HG02571 (cell line): ENCODE data around the gene ZMYM2.
"Not testable (repeated sequence)": the region's sequence is repeated elsewhere in the genome, so short reads cannot be mapped to it uniquely, and the experiment has no call there.

ENCODE experiments used
- ATAC-seq: cut with Tn5 transposase; IDR thresholded peaks from one replicate; pipeline ENCODE4 v1.9.1; 2021; ENCODE audit warnings: mild to moderate bottlenecking, moderate library complexity; ENCODE audit not compliant: unreplicated experiment

ZMYM2 gene

DNA sequence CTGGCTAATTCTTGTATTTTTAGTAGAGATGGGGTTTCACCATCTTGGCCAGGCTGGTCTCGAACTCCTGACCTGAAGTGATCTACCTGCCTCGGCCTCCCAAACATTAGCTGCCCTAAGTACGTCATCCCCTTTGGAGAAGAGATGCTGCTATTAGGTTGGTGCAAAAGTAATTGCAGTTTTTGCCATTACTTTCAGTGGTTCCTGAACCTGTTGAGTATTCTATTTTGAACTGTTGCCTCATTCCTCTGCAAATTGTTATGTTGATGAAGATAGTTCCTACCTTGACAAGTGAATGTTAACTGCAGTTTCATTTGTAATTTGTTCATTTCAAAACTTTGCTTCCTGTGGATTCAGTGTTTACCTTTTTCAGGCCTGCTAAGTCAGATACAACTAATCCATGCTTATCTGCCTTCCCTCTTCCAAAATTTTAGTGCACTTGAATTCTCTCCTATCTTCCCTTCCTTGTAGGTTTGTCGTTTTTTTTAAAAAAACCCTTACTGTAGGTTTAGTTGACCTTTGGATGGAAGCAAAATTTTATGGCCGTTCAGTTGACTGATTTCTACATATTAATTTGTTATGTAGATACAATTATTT, 24.0 kb downstream of the ZMYM2 start:
- ATAC-seq = no peak

DNA sequence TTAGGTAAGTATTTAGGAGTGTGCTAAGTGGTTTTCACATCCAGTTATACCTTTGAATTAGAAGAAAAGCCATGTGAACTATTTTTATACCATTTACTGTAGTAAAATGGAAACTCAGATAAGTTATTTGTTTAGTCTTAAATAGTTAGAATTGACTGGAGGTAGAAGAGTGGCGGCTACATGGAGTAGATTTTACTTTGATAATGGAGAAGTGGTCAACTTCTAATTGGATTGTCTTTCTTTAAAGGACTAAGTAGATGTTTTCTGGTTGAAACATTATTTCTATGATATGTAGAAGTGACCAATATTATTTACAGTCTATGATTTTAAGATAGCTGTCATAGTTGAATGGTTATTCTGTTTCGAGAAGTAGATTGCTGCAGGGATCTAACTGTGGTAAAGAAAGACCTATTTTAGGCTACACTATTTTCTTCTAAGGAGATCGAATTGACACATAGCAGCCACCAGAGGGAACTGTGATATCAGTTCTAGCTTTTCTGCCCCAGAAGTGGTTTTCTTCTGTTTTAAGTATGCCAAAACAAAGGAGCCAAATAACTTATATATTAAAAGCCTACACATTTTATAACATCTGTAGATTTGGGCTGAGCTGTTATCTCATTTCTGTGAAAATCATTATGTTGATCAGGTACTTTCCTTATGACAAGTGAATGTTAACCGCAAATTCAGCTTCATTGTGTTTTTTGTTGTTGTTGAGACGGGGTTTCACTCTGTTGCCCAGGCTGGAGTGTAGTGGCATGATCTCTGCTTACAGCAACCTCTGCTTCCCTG, 26.1 kb downstream of the ZMYM2 start:
- ATAC-seq = peak; percentile 63

DNA sequence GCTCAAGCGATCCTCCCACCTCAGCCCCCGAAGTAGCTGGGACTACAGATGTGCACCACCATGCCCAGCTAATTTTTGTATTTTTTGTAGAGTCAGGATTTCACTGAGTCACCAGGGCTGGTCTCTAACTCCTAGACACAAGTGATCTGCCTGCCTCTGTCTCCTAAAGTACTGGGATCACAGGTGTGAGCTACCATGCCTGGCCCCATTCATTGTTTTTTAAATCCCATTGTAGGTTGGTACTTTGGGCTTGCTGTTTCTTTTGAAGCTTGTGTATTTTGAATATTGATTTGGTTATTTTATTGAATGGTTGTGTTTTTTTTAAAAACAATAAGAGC, 26.7 kb downstream of the ZMYM2 start:
- no peak for ATAC-seq

DNA sequence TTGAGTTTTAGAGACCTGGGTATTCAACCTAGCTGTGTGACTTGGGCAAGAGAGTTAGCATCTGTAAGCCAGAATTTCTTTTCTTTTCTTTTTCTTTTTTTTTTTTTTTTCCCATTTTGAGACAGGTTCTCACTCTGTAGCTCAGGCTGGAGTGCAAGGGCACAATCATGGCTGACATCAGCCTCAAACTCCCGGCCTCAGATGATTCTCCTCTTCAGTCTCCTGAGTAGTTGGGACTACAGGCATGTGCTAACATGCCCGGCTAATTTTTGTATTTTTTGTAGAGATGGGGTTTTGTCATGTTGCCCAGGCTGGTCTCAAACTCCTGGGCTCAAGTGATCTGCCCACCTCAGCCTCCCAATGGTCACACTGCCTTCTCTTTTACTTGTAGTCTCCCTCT, 33.0 kb downstream of the ZMYM2 start:
- no peak for ATAC-seq

DNA sequence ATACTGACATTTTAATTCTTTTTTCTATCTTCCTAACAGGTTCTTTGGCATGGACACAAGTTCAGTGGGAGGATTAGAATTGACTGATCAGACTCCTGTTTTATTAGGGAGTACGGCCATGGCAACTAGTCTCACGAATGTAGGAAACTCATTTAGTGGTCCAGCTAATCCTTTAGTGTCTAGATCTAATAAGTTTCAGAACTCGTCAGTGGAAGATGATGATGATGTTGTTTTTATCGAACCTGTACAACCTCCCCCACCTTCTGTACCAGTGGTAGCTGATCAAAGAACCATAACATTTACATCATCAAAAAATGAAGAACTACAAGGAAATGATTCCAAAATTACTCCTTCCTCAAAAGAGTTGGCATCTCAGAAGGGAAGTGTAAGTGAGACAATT, 34.5 kb downstream of the ZMYM2 start:
- no peak for ATAC-seq

DNA sequence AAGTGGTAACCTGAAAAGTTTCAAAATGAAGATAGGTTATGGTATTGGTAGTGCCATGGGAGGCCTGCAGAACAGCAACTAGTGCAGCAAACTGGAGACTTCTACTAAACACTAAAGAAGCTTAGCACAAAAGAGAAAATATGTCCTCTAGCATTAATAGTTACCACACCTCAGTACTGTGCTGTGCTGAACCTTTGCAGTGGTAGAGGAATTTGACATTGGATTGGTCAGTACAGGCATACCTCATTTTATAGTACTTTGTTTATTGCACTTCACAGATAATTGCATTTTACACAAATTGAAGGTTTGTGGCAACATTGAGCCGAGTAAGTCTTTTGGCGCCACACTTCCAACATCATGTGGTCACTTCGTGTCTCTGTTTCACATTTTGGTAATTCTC, 40.4 kb downstream of the ZMYM2 start:
- ATAC-seq = no peak

DNA sequence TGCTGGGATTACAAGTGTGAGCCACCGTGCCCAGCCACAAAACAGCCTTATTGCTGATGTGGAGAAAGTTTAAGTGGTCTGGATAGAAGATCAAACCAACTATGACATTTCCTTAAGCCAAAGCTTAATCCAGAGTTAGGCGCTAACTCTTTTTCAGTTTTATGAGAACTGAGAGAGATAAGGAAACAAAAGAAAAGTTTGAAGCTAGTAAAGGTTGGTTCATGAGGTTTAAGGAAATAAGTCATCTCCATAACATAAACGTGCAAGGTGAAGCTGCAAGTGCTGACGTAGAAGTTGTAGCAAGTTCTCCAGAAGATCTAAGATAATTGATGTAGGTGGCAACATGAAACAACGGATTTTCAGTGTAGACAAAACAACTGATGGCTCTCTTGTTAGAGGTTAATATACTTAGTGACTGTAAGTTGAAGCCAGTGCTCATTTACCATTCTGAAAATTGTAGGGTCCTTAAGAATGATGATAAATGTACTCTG, 41.6 kb downstream of the ZMYM2 start:
- ATAC-seq = no peak

DNA sequence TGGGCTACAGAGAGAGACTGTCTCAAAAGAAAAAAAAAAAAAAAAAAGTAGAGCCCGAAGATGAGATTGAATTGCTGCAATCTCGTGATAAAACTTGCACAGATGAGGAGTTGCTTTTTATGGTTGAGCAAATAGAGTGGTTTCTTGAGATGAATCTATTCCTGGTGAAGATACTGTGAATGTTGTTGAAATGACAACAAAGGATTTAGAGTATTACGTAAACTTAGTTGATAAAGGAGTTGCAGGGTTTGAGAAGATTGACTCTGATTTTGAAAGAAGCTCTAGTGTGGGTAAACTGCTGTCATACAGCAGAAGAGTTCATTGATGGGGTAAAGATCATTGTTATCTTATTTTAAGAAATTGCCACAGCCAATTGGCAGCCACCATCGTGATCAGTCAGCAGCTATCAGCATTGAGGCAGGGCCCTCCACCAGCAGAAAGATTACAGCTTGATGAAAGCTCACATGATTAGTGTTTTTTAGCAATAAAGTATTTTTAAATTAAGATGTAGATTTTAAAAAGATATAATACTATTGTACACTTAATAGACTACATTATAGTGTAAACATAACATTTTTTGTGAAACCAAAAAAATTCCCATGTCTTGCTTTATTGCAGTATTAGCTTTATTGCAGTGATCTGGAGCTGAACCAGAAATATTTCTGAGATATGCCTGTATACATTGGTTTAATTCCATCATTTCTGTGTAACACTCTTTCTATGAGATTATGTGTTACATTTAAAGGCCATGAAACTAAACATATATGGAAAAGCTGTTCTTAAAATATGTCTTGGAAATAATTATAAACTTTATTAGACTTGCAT, 43.1 kb downstream of the ZMYM2 start:
- no peak for ATAC-seq

DNA sequence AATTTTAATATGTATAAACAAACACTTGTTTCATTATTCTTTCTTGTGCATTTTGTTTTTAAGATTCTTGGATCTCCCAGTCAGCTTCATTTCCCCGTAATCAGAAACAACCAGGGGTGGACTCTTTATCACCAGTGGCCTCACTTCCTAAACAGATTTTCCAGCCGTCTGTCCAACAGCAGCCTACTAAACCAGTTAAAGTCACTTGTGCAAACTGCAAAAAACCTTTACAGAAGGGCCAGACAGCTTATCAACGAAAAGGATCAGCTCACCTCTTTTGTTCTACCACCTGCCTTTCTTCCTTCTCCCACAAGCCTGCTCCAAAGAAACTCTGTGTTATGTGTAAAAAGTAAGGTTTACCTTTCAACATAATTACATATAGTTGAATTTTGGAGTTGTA, 44.3 kb downstream of the ZMYM2 start:
- no peak for ATAC-seq

DNA sequence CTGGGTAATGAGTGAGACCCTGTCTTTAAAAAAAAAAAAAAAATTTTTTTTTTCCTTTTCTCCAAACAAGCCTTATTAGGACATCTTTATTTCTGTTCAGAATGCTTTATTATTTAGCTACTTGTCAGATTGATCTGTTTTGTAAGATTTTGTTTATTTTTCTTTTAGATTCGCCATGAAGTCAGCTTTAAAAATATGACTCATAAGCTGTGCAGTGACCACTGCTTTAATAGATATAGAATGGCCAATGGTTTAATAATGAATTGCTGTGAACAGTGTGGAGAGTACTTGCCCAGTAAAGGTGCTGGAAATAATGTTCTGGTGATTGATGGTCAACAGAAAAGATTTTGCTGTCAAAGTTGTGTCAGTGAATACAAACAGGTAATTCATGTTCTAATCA, 47.7 kb downstream of the ZMYM2 start:
- no peak for ATAC-seq

DNA sequence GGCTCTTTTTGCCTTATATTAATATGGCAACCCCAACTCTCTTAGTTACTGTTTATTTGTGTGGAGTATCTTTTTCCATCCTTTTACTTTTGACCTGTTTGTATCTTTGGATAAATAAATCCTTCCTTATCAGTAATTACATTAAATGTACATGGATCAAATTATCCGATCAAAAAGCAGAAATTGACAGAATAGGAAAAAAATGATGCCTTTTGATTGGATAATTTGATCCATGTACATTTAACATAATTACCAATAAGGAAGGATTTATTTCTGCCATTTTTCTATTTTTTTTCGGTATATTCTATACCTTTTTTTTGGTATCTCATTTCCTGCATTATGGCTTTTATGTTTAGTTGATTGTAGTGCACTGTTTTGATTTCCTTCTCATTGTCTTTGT, 57.2 kb downstream of the ZMYM2 start:
- no peak for ATAC-seq

DNA sequence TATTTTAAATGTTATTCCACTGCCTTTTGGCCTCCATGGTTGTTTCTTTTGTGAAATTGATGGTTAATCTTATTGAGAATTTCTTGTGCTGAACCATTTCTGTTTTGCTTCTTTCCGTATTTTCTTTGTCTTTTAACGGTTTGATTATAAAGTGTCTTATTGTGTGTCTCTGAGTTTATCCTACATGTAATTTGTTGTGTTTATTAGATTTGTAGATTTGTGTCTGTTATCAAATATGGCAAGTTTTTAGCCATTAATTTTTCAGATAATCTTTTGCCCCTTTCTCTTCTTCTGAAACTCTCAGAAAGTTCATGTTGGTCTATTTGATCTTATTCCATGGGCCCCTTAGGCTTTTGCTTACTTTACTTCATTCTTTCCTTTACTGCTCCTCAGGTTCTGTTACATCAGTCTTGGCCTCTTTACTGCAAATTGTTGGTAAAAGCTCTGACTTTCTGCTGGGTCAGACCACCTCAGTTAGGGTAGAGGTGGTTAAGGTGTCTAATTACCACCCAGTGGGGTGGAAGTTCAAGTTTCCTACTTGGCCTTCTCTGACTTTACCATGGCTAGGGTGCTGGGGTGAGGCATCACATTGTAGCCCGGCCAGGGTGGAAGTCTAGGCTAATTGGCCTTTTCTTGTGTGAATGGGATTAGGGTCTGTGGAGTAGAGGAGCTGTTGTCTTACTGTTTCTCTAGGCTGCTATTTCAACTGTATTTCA, 58.3 kb downstream of the ZMYM2 start:
- ATAC-seq = no peak

DNA sequence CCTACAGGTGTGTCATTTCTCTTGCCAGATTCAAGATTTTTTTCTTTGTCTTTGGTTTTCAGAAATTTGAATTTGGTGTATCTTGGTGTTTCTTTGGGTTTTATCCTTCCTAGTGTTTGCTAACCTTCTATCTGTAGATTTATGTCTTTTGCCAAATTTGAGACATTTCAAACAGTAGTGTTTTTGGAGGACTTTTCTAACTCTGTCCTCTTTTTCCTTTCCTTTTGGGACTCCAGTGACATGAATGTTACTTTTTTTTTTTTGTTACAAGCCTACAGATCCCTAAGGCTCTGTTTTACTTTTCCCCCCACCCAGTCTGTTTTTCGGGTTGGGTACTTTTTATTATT, 58.8 kb downstream of the ZMYM2 start:
- no peak for ATAC-seq

DNA sequence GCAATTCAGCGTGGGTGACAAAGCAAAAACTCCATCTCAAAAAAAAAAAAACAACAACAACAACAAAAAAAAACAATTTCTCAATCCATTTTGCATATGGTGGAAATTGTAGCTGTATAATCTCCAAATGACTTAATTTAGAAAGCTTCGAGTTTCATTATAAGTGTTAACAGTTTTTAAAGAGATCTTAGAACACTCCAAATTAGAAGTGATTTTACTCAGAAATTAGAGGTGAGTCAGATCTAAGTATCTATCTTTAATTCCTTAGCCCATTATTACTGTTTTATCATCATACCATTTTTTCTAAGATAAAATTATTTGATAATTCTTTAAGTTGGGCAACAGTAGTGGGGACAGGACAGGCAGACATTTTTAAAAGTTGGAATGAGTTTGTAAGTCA, 60.5 kb downstream of the ZMYM2 start:
- ATAC-seq = no peak

DNA sequence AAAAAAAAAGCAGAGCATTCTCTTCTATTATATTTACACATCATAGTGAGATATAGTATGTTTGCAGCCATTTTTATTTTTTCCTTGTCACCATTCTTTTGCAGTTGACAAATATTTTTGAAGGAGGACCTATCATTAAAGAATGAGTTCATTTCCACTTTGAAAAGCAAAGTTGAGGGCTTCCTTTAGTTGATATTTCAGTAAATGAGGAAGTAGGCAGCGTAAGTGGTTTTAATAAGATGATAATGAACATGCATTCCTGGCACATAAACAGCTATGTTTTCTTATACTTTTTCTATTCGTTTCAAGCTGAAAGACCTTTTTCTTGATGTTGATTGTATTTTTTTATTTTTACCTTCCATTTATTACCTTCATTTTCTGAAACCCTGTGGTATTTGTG, 66.2 kb downstream of the ZMYM2 start:
- ATAC-seq = no peak

DNA sequence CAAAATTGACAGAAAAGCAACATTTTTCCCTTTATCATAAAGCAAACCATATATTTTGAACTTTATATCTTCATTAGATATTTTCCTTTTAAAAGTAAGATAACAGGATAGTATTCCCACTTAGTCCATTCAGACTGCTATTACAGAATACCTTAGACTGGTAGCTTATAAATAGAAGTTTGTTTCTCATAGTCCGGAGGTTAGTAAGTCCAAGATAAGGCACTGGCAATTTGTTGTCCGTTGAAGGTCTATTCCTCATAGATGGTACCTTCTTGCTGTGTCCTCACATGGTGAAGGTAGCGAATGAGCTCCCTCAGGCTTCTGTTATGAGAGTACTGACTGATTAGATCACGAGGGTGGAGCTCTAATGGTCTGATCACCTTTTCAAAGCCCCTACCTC, 70.4 kb downstream of the ZMYM2 start:
- ATAC-seq = no peak

DNA sequence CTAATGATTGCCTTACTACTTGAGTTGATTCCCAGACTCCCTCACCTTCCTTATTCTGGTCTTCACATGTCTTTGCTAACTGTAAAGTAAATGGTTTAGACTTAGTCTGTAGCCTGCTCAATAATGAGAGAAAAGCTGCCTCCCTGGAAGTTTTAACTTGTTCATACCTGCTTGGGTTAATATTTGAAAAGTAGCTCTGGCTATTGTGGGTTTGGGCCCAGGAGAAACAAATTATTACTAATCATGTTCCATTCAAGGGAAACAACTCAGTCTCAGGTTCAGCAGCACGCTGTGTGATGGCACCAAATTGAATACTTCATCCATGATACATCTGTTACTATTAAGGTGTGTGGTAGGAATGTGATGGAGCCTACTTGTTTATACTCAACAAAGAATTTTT, 75.0 kb downstream of the ZMYM2 start:
- ATAC-seq = no peak

DNA sequence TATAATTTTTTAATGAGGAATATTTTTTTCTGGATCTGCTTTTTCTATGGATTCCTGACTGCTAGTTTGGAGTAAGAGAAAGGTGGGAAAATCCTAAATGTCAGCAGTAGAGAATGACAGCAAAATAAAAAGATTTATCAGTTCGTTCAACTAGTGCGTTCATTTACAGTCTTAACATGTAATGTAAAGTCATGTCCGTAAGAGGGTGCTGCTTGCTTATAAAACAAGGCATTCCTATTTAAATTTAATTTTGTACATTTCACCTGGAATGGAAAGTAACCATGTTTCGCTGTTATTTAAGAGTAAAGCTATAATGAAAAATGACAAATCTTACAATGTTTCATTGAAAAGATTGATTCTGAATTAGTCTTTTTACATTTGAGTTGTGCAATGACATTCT, 76.6 kb downstream of the ZMYM2 start:
- ATAC-seq = no peak

DNA sequence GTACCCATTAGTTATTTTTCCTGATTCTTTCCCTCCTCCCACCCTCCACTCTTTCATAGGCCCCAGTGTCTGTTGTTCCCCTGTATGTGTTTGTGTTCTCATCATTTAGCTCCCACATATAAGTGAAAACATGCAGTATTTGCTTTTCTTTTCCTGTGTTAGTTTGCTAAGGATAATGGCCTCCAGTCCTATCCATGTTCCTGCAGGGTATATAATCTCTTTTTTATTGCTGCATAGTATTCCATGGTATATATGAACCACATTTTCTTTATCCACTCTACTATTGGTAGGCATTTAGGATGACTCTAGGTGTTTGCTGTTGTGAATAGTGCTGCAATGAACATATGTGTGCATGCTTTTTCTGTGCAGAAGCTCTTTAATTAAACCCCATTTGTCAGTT, 79.4 kb downstream of the ZMYM2 start:
- ATAC-seq = no peak

DNA sequence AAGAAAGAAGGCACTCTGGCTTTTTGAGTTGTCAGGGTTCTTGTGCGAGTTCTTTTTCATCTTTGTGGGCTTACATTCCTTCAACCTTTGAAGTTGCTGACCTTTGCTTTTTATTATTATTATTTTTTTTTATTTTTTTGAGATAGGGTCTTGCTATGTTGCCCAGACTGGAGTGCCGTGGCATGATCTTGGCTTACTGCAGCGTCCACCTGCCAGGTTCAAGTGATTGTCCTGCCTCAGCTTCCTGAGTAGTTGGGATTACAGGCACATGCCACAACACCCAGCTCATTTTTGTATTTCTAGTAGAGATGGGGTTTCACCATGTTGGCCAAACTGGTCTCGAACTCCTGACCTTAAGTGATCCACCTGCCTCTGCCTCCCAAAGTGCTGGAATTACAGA, 84.1 kb downstream of the ZMYM2 start:
- not testable (repeated sequence) for ATAC-seq

DNA sequence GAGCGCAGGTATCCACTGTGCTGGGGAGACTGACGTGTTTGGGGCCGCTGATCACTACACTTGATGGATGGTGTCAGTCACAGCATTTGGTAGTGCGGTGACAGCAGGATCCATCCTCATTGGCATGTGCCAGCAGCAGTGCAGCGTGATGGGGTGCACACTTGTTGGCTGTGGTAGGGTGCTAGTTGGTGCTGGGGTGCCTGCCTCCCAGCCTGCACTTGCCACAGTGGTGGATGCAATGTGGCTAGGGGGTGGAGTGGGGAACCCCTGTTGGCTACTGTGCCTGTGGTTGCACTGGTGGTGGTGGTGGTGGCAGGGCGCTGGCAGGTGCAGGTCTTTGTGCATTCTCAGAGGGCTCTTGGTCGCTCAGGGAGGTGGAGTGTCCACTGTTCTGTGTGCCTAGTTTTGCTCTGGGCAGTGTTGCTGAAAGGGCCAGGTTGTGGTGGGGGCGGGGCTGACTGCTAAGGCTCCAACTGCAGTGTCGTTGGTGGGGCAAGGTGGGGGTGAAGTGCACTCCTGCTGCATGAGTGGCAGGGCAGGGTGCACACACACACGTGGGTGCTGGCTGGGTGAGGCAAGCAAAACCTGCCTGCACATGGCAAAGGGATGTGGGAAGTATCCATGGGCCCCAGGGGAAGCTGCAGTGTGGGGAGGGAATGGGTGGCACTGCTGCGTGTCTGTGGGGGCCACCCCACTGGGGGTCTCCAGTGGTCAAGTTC, 84.8 kb downstream of the ZMYM2 start:
- no peak for ATAC-seq
